ENCODE measurements around the gene GAL. TPM values are rescaled to one million over a fixed set of nuclear protein-coding genes. Genes with fewer than 3 reads are reported as not detected.
A peak's percentile ranks its signal among the peaks of the same experiment; 100 is the strongest.

Gene GAL
- total RNA-seq, 1 donor from 2014 or later, result not detected

DNA sequence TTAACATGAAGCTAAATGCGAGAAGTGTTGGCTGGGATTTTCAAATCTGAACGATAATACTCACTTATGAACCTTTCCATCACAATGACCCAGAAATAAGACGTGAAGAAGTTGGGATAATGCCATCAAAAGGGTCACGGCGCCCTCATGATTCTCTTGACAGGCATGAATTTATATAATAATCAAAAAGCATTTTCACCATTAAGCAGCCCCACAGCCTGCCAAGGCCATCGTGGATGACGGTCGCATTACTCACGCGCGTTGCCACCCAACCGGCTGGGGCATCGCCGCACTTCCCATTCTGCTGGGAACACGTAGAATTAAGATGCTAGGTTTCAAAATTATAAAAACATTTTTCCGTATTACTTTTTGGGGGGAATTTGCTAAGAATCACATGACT is 18.9 kb upstream of the GAL start:
- intact Hi-C loops (cut with DNase I), result no loop called here
- no peak overlapping the region for H3K4me3 ChIP-seq
- H3K27me3 ChIP-seq (ENCODE audit: low read depth), result peaks cover 28% of the 10 kb centered on the region
- no peaks in the 10 kb centered on the region for H3K36me3 ChIP-seq
- no peaks in the 10 kb centered on the region for H3K9me3 ChIP-seq
- DNase-seq, result peak; percentile 41
- TF ChIP-seq, protein P1, sequence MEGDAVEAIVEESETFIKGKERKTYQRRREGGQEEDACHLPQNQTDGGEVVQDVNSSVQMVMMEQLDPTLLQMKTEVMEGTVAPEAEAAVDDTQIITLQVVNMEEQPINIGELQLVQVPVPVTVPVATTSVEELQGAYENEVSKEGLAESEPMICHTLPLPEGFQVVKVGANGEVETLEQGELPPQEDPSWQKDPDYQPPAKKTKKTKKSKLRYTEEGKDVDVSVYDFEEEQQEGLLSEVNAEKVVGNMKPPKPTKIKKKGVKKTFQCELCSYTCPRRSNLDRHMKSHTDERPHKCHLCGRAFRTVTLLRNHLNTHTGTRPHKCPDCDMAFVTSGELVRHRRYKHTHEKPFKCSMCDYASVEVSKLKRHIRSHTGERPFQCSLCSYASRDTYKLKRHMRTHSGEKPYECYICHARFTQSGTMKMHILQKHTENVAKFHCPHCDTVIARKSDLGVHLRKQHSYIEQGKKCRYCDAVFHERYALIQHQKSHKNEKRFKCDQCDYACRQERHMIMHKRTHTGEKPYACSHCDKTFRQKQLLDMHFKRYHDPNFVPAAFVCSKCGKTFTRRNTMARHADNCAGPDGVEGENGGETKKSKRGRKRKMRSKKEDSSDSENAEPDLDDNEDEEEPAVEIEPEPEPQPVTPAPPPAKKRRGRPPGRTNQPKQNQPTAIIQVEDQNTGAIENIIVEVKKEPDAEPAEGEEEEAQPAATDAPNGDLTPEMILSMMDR (IDR thresholded peaks at IDR 0.05), result no peak
- H3K4me1 ChIP-seq, result no peaks in the 10 kb centered on the region
- ATAC-seq, result no peak
- no peak overlapping the region for H3K27ac ChIP-seq

DNA sequence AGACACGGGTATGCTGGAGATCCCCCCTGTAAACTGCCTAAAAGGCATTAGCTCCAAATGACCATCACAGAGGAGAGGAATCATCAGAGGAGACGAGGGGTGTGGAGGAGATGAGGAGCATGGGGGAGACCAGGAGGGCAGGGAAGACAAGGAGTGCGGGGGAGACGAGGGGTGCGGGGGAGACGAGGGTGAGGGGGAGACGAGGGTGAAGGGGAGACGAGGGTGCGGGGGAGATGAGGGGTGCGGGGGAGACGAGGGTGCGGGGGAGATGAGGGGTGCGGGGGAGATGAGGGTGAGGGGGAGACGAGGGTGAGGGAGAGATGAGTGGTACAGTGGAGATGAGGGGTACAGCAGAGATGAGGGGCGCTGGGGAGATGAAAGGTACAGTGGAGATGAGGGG is 17.5 kb upstream of the GAL start:
- Histone ChIP-seq H3K27me3 (ENCODE audit: low read depth) (peaks cover 28% of the 10 kb centered on the region), H3K36me3 (no peaks in the 10 kb centered on the region), H3K4me3 (no peak overlapping the region), H3K27ac (no peak overlapping the region), H3K4me1 (no peaks in the 10 kb centered on the region), H3K9me3 (no peaks in the 10 kb centered on the region)
- DNase-seq (no peak), ATAC-seq (no peak)
- TF ChIP-seq, protein P1 (IDR thresholded peaks at IDR 0.05), result no peak
- intact Hi-C loops (cut with DNase I), result no loop called here

DNA sequence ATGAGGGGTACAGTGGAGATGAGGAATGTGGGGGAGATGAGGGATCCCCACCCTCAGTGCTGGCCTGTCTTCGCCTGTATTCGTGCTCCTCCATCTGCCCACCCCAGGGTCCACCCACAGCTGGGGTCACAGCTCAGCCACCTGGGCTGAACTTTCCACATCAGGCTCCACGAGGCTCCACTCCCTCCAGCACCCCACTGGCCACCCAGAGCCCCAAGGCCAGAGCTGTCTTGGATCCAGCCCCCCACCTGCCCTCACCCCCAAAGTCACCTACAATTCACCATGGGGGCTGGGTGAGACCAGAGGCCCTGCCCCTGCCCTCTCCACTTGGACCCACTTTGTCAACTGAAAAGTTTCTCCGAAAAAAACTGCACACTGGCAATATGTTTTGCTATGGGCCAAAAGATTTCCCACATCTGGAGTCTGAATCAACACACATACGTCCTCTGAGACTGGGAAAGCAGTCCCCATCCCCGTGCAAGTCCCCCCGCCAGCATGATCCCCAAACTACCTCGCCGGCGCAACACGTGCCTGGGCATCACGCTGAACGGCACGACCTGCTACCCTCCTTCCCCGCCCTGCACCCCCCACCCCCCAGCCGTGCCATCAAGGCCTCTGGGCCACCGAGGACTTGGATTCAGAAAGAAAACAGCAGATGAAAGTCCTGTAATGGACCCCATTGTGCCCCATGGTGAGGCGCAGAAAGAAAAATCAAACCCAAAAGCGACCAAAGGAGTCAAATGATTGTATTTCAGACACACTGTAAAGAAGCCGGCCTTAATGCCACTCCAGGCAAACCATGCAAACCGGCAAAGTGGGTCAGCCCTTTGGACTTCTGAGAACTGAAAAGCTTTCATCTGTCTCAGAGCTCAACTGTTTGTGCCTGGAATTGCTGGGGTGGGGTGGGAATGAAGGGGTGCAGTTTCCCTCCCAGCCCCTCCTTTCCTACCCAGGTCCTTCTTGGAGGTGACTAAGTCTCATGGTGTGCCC is 16.5 kb upstream of the GAL start:
- H3K36me3 ChIP-seq, result no peaks in the 10 kb centered on the region
- ATAC-seq (no peak), DNase-seq (no peak)
- intact Hi-C loops (cut with DNase I), result no loop called here
- TF ChIP-seq, protein P1 (IDR thresholded peaks at IDR 0.05), result no peak
- no peak overlapping the region for H3K4me3 ChIP-seq
- H3K4me1 ChIP-seq, result no peaks in the 10 kb centered on the region
- no peak overlapping the region for H3K27ac ChIP-seq
- peaks cover 28% of the 10 kb centered on the region for H3K27me3 ChIP-seq (ENCODE audit: low read depth)
- no peaks in the 10 kb centered on the region for H3K9me3 ChIP-seq

GRCh38 chr11:68669301-68670090 is 14.8 kb upstream of the GAL start:
- no peak overlapping the region for H3K4me3 ChIP-seq
- TF ChIP-seq, protein P1 (IDR thresholded peaks at IDR 0.05), result no peak
- DNase-seq (peak; percentile 17), ATAC-seq (no peak)
- H3K4me1 ChIP-seq, result no peaks in the 10 kb centered on the region
- intact Hi-C loops (cut with DNase I), result no loop called here
- no peak overlapping the region for H3K27ac ChIP-seq
- no peaks in the 10 kb centered on the region for H3K36me3 ChIP-seq
- no peaks in the 10 kb centered on the region for H3K9me3 ChIP-seq
- H3K27me3 ChIP-seq (ENCODE audit: low read depth), result peaks cover 16% of the 10 kb centered on the region

DNA sequence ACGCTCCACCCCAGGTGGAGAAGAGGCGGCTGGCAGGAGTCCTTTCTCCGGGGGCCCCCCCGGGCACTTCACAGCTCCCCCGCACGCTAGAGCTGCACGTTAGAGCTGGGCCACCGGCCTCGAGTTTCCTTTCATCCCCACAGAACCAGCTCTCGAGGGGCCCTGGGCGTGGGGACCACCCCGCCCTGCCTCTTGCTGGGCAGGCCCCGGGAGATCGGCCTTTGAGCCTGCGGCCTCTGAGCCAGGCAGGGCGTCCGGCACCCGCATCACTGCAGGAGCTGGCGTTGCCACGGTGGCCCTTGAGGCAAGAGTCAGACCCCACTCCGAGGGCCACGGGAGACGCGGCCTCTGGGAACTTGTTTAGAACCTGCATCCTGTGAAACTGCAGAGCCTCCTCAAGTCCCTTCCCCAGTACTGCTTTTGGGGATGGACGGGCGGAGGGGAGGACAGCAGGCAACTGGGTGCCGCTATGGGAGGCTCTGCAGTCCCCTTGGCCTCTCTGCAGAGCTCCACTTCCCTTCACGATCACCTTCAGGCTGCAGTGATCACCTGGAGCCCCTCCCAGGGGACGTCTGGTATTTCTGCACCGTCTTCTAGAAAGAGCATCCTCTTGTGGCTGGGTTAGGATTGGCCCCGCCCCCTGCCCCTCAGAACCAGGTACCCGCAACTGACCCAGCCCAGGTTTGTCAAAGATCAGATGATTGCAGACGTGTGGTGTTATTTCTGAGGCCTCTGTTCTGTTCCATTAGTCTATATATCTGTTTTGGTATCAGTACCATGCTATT is 13.9 kb upstream of the GAL start:
- DNase-seq, result no peak
- intact Hi-C loops (cut with DNase I), result no loop called here

More for the DNA sequence above, 13.9 kb upstream of the GAL start:
- Histone ChIP-seq H3K9me3 (no peaks in the 10 kb centered on the region), H3K27ac (no peak overlapping the region), H3K4me1 (no peaks in the 10 kb centered on the region), H3K36me3 (no peaks in the 10 kb centered on the region), H3K4me3 (no peak overlapping the region), H3K27me3 (ENCODE audit: low read depth) (peaks cover 7% of the 10 kb centered on the region)
- TF ChIP-seq, protein P1 (IDR thresholded peaks at IDR 0.05), result no peak
- ATAC-seq, result peak in 1 of 2 donors; percentile 27

All from lower lobe of right lung (tissue), 2 donors.